ENCODE data around the gene GRHPR. TPM values are rescaled to one million over a fixed set of nuclear protein-coding genes. Genes with fewer than 3 reads are reported as not detected.

Gene GRHPR
- total RNA-seq = 75.4 and 77.4 TPM in 2 replicates

- Mint-ChIP-seq H3K27ac (peak within 1 kb of the TSS; percentile 96), H3K4me3 (ENCODE audit: low read depth) (peak within 1 kb of the TSS; percentile 96), H3K27me3 (ENCODE audit: low read depth) (no peaks in the 10 kb centered on the region), H3K36me3 (ENCODE audit: low read depth) (peaks cover 18% of the 10 kb centered on the region), H3K4me1 (ENCODE audit: low read depth) (peaks cover 12% of the 10 kb centered on the region), H3K9me3 (no peaks in the 10 kb centered on the region)
- intact Hi-C loops (cut with micrococcal nuclease) = loop anchor here (1.0 to 5.0 kb wide), 3 partner anchors 43 to 170 kb away; partner anchors contain the start of genes POLR1E, TOMM5 and ZBTB5
- DNase-seq (ENCODE audit: low spot score) = peak; percentile 84
Observed at GRCh38 chr9:37422289-37423104, at the start of gene GRHPR. GRHPR (plus strand) TSS chr9:37422696; CDS start chr9:37422751, 55 bp downstream.

DNA sequence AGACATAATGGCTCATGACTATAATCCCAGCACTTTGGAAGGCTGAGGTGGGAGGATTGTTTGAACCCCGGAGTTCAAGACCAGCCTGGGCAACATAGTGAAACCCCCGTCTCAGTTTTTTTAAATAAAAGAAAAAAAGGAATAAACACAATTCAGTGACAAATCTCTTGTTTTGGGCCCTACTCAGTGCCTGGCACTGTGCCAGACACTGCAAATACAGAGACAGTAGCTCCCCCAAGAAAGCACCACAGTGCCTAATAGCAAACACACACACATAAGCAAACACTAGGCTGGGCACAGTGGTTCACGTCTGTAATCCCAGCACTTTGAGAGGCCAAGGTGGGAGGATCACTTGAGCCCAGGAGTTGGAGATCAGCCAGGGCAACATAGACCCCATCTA lies 49.7 kb upstream of the GRHPR start:
- no peaks in the 10 kb centered on the region for H3K36me3 Mint-ChIP-seq (ENCODE audit: low read depth)
- H3K4me3 Mint-ChIP-seq (ENCODE audit: low read depth) = no peak overlapping the region
- peaks cover 4% of the 10 kb centered on the region for H3K27me3 Mint-ChIP-seq (ENCODE audit: low read depth)
- intact Hi-C loops (cut with micrococcal nuclease) = no loop called here
- no peak overlapping the region for H3K27ac Mint-ChIP-seq
- peaks cover 4% of the 10 kb centered on the region for H3K4me1 Mint-ChIP-seq (ENCODE audit: low read depth)
- no peak for DNase-seq (ENCODE audit: low spot score)
- no peaks in the 10 kb centered on the region for H3K9me3 Mint-ChIP-seq

DNA sequence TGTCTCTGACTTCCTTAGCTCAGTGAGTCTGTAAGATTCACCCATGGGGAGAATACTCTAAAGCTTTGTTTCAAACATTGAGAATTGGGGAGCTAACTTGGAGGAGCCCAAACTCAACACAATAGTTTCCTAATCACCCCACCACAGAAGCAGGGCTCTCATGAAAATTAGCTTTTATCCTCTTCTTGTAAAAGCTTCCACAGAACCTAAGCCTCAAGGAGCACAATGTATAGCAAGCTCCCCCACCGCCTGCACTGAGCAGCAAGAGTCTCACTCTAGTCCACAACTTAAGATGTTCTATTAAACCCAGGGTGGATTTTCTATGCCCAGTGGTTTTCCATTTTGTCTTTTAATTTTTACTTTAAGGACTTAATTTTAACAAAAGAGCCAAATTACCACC lies 48.9 kb upstream of the GRHPR start:
- H3K36me3 Mint-ChIP-seq (ENCODE audit: low read depth) = no peaks in the 10 kb centered on the region
- intact Hi-C loops (cut with micrococcal nuclease) = no loop called here
- DNase-seq (ENCODE audit: low spot score) = no peak
- no peak overlapping the region for H3K27ac Mint-ChIP-seq
- no peaks in the 10 kb centered on the region for H3K9me3 Mint-ChIP-seq
- peaks cover 4% of the 10 kb centered on the region for H3K27me3 Mint-ChIP-seq (ENCODE audit: low read depth)
- H3K4me1 Mint-ChIP-seq (ENCODE audit: low read depth) = peaks cover 4% of the 10 kb centered on the region
- H3K4me3 Mint-ChIP-seq (ENCODE audit: low read depth) = no peak overlapping the region

DNA sequence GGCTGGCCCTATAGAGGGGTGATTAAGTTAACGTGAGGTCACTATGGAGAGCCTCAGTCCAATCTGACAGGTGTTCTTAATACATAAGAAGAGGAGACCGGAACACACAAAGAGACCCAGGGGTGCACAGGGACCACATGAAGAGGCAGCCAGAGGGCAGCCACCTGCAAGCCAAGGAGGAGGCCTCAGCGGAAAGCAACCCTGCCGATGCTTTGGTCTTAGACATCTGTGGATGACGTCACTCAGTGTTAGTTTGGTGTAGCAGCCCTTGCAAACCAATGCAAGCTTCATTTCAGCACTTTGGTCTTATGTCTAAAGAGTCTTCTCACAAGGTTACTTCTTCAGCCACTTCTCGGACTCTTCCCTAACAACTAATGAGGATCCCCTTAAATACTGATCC lies 47.6 kb upstream of the GRHPR start:
- Mint-ChIP-seq H3K9me3 (no peaks in the 10 kb centered on the region), H3K27ac (no peak overlapping the region), H3K4me3 (ENCODE audit: low read depth) (no peak overlapping the region), H3K36me3 (ENCODE audit: low read depth) (no peaks in the 10 kb centered on the region), H3K27me3 (ENCODE audit: low read depth) (peaks cover 4% of the 10 kb centered on the region), H3K4me1 (ENCODE audit: low read depth) (peaks cover 4% of the 10 kb centered on the region)
- no peak for DNase-seq (ENCODE audit: low spot score)
- intact Hi-C loops (cut with micrococcal nuclease) = no loop called here

- Mint-ChIP-seq H3K9me3 (no peaks in the 10 kb centered on the region), H3K4me1 (ENCODE audit: low read depth) (peaks cover 2% of the 10 kb centered on the region), H3K27me3 (ENCODE audit: low read depth) (peaks cover 4% of the 10 kb centered on the region), H3K27ac (no peak overlapping the region), H3K36me3 (ENCODE audit: low read depth) (no peaks in the 10 kb centered on the region), H3K4me3 (ENCODE audit: low read depth) (no peak overlapping the region)
- no peak for DNase-seq (ENCODE audit: low spot score)
- intact Hi-C loops (cut with micrococcal nuclease) = no loop called here
Observed at GRCh38 chr9:37377688-37378612, 44.5 kb upstream of the GRHPR start.

GRCh38 chr9:37378613-37379004 lies 43.9 kb upstream of the GRHPR start:
- Mint-ChIP-seq H3K27me3 (ENCODE audit: low read depth) (peaks cover 2% of the 10 kb centered on the region), H3K4me1 (ENCODE audit: low read depth) (peaks cover 2% of the 10 kb centered on the region), H3K4me3 (ENCODE audit: low read depth) (no peak overlapping the region), H3K27ac (no peak overlapping the region), H3K9me3 (no peaks in the 10 kb centered on the region), H3K36me3 (ENCODE audit: low read depth) (no peaks in the 10 kb centered on the region)
- no peak for DNase-seq (ENCODE audit: low spot score)
- intact Hi-C loops (cut with micrococcal nuclease) = no loop called here

GRCh38 chr9:37379835-37380234 lies 42.7 kb upstream of the GRHPR start:
- Mint-ChIP-seq H3K27me3 (ENCODE audit: low read depth) (peaks cover 2% of the 10 kb centered on the region), H3K27ac (no peak overlapping the region), H3K36me3 (ENCODE audit: low read depth) (no peaks in the 10 kb centered on the region), H3K4me3 (ENCODE audit: low read depth) (no peak overlapping the region), H3K9me3 (no peaks in the 10 kb centered on the region), H3K4me1 (ENCODE audit: low read depth) (peaks cover 2% of the 10 kb centered on the region)
- intact Hi-C loops (cut with micrococcal nuclease) = no loop called here
- no peak for DNase-seq (ENCODE audit: low spot score)

DNA sequence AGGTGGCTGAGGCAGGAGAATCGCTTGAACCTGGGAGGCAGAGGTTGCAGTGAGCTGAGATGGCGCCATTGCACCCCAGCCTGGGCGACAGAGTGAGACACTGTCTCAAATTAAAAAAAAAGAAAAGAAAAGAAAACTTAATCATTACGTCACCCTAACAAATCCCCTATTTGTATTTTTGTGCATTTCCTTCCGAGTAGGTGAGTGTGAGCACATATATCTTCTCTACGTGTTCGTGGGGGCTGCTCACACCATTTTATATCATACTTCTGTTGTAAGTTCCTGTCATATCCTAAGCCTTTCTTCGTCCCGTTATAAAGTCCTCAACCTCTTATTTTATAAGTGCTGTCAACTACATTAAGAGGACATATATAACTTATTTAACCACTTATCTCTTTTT lies 41.9 kb upstream of the GRHPR start:
- Mint-ChIP-seq H3K9me3 (no peaks in the 10 kb centered on the region), H3K4me3 (ENCODE audit: low read depth) (no peak overlapping the region), H3K27me3 (ENCODE audit: low read depth) (peaks cover 2% of the 10 kb centered on the region), H3K4me1 (ENCODE audit: low read depth) (no peaks in the 10 kb centered on the region), H3K36me3 (ENCODE audit: low read depth) (no peaks in the 10 kb centered on the region), H3K27ac (no peak overlapping the region)
- intact Hi-C loops (cut with micrococcal nuclease) = no loop called here
- no peak for DNase-seq (ENCODE audit: low spot score)

DNA sequence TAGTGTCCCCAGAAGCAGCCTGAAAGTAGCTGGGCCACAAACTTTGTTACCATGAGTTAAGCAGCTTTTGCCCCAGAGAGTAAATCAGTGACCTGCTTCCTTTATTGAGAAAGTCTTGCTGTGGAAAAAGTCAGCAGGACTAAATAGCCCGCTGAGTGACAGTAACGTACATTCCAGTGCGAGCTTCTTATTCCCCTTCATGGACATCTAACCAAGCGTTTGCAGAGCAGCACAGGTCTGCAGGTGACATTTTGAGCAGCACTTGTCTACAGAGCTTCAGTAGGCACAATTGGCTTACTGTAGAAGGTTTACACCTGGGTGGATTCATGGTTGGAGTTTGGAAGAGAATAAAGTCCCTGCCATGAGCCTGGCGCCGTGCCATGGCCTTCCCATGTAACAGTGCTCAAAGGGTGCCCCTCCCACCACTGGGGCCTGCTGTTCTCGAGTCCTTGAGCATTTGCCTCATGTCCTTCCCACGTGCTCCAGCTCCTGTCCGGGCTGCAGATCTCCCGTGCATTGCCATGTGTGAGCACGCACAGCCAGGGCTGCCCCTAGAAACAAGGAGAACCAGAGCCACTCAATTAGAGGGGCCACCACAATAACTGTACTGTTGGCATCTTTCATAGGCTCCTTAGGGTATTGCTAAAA lies 41.3 kb upstream of the GRHPR start:
- no peak overlapping the region for H3K27ac Mint-ChIP-seq
- intact Hi-C loops (cut with micrococcal nuclease) = no loop called here
- H3K27me3 Mint-ChIP-seq (ENCODE audit: low read depth) = no peaks in the 10 kb centered on the region
- no peak overlapping the region for H3K4me3 Mint-ChIP-seq (ENCODE audit: low read depth)
- H3K4me1 Mint-ChIP-seq (ENCODE audit: low read depth) = no peaks in the 10 kb centered on the region
- no peaks in the 10 kb centered on the region for H3K36me3 Mint-ChIP-seq (ENCODE audit: low read depth)
- H3K9me3 Mint-ChIP-seq = no peaks in the 10 kb centered on the region
- no peak for DNase-seq (ENCODE audit: low spot score)

- Mint-ChIP-seq H3K36me3 (ENCODE audit: low read depth) (no peaks in the 10 kb centered on the region), H3K27ac (no peak overlapping the region), H3K4me1 (ENCODE audit: low read depth) (no peaks in the 10 kb centered on the region), H3K4me3 (ENCODE audit: low read depth) (no peak overlapping the region), H3K27me3 (ENCODE audit: low read depth) (no peaks in the 10 kb centered on the region), H3K9me3 (no peaks in the 10 kb centered on the region)
- DNase-seq (ENCODE audit: low spot score) = no peak
- intact Hi-C loops (cut with micrococcal nuclease) = no loop called here
Observed at GRCh38 chr9:37382161-37382981, 40.1 kb upstream of the GRHPR start.

DNA sequence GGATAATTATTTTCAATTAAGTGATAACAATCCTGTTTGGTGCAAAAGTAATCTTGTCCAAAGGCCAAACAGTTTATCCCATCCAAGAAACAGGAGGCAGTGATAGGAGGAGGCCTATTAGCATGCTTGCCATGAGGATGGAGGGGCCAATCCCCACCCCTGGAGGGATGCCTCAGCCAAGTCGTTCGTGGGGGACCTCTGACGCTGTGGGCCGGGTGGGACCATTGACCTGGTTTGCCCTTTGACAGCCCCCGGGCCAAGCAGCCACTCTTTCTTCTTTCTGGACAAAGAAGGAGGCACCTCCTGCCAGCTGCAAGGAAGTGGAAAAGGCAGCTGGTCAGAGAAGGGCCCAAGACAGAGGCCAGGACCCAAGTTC lies 39.5 kb upstream of the GRHPR start:
- H3K27ac Mint-ChIP-seq = no peak overlapping the region
- no peak overlapping the region for H3K4me3 Mint-ChIP-seq (ENCODE audit: low read depth)
- H3K4me1 Mint-ChIP-seq (ENCODE audit: low read depth) = no peaks in the 10 kb centered on the region
- no peak for DNase-seq (ENCODE audit: low spot score)
- no peaks in the 10 kb centered on the region for H3K27me3 Mint-ChIP-seq (ENCODE audit: low read depth)
- H3K36me3 Mint-ChIP-seq (ENCODE audit: low read depth) = no peaks in the 10 kb centered on the region
- H3K9me3 Mint-ChIP-seq = no peaks in the 10 kb centered on the region
- intact Hi-C loops (cut with micrococcal nuclease) = no loop called here

GRCh38 chr9:37383393-37383792 lies 39.1 kb upstream of the GRHPR start:
- Mint-ChIP-seq H3K4me1 (ENCODE audit: low read depth) (no peaks in the 10 kb centered on the region), H3K9me3 (no peaks in the 10 kb centered on the region), H3K36me3 (ENCODE audit: low read depth) (no peaks in the 10 kb centered on the region), H3K27ac (no peak overlapping the region), H3K4me3 (ENCODE audit: low read depth) (no peak overlapping the region), H3K27me3 (ENCODE audit: low read depth) (no peaks in the 10 kb centered on the region)
- intact Hi-C loops (cut with micrococcal nuclease) = no loop called here
- DNase-seq (ENCODE audit: low spot score) = no peak
